Right lobe of liver (tissue), 4 donors: ENCODE results near the gene MPLKIP.

ENCODE experiments used
- POLR2A ChIP-seq: fragments of 450-650 bp; IDR thresholded peaks from one replicate; pipeline ENCODE4 v1.6.1; 2017; ENCODE audit warnings: antibody characterized with exemption, mild to moderate bottlenecking
- TF ChIP-seq, protein P1 (sequence below), 4 donors: fragments of 200-600 bp in 3 of 4; fragments of 450-650 bp in 1 of 4; IDR thresholded peaks; one replicate each; pipeline versions ENCODE4 v1.5.1 to v1.8.0; 2016 to 2022; ENCODE audit warnings: antibody characterized with exemption in 4 of 4, mild to moderate bottlenecking in 2 of 4
- donor health status: DM: no; HTN: no; CAD: no.
- donor health status: DM: no; HTN: no; CAD: no.
- donor health status: DM: no; HTN: yes; CAD: no.

DNA sequence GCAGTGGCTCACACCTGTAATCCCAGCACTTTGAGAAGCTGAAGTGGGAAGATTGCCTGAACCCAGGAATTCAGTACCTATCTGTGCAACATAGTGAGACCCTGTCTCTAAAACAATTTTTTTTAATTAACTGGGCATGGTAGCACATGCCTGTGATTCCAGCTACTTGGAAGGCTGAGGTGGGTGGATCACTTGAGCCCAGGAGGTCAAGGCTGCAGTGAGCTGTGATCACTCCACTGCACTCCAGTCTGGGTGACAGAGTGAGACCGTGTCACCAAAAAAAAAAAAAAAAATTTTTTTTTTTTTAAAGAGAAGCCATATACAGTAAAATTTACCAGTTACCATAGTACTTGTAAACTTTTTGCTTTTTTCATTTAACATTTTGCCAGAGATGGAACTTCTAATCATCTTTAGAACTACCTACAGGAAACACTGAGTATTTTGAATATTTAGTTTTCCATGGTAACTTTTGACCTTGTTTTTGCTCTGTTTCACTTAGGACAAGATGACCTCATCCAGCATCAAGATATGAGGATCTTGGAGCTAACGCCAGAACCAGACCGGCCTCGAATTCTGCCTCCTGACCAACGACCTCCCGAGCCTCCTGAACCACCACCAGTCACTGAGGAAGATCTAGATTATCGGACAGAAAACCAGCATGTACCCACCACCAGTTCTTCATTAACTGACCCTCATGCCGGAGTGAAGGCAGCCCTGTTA is 40.6 kb downstream of the MPLKIP start:
- TF ChIP-seq, protein P1, sequence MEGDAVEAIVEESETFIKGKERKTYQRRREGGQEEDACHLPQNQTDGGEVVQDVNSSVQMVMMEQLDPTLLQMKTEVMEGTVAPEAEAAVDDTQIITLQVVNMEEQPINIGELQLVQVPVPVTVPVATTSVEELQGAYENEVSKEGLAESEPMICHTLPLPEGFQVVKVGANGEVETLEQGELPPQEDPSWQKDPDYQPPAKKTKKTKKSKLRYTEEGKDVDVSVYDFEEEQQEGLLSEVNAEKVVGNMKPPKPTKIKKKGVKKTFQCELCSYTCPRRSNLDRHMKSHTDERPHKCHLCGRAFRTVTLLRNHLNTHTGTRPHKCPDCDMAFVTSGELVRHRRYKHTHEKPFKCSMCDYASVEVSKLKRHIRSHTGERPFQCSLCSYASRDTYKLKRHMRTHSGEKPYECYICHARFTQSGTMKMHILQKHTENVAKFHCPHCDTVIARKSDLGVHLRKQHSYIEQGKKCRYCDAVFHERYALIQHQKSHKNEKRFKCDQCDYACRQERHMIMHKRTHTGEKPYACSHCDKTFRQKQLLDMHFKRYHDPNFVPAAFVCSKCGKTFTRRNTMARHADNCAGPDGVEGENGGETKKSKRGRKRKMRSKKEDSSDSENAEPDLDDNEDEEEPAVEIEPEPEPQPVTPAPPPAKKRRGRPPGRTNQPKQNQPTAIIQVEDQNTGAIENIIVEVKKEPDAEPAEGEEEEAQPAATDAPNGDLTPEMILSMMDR (IDR thresholded peaks at IDR 0.05) = no peak
- no peak for TF ChIP-seq POLR2A
